NCI-H2196 treated with DMSO at 0.1 percent for 48 hours (cell line): ENCODE results near the gene RAB3IP.
A peak's percentile ranks its signal among the peaks of the same experiment; 100 is the strongest.

ENCODE experiments used
- DNase-seq: peaks from one replicate; lab custom pipeline; 2025; ENCODE audit not compliant: unreplicated experiment; lab: John Stamatoyannopoulos, UW

RAB3IP gene

GRCh38 chr12:69738351-69739286, at the start of gene RAB3IP:
RAB3IP (plus strand) TSS chr12:69738860; CDS start chr12:69755409, 16,549 bp downstream.
- peak; percentile 92 for DNase-seq

- DNase-seq: no peak
Observed at GRCh38 chr12:69689638-69690037, 49.0 kb upstream of the RAB3IP start.

GRCh38 chr12:69694123-69694522, 44.5 kb upstream of the RAB3IP start:
- no peak for DNase-seq

GRCh38 chr12:69698054-69698453, 40.6 kb upstream of the RAB3IP start:
- DNase-seq: no peak

- DNase-seq: peak; percentile 84
Observed at GRCh38 chr12:69698769-69699540, 39.7 kb upstream of the RAB3IP start, which contains the start of gene BEST3. BEST3 (minus strand) TSS chr12:69699303; CDS start chr12:69697798, 1,505 bp downstream.

- no peak for DNase-seq
Observed at GRCh38 chr12:69701826-69702225, 36.8 kb upstream of the RAB3IP start.

- no peak for DNase-seq
Observed at GRCh38 chr12:69703146-69703642, 35.5 kb upstream of the RAB3IP start.

- DNase-seq: no peak
Observed at GRCh38 chr12:69704357-69704756, 34.3 kb upstream of the RAB3IP start.

GRCh38 chr12:69708649-69709048, 30.0 kb upstream of the RAB3IP start:
- no peak for DNase-seq

- DNase-seq: no peak
Observed at GRCh38 chr12:69712826-69713225, 25.8 kb upstream of the RAB3IP start.

- no peak for DNase-seq
Observed at GRCh38 chr12:69714542-69714941, 24.1 kb upstream of the RAB3IP start.

- DNase-seq: no peak
Observed at GRCh38 chr12:69719336-69720316, 19.0 kb upstream of the RAB3IP start.

GRCh38 chr12:69720750-69721149, 17.9 kb upstream of the RAB3IP start:
- DNase-seq: no peak

GRCh38 chr12:69726922-69727321, 11.7 kb upstream of the RAB3IP start:
- no peak for DNase-seq

GRCh38 chr12:69732088-69732487, 6.6 kb upstream of the RAB3IP start:
- no peak for DNase-seq

- DNase-seq: no peak
Observed at GRCh38 chr12:69733638-69734037, 5.0 kb upstream of the RAB3IP start.

GRCh38 chr12:69739287-69740191, 879 bp downstream of the RAB3IP start:
- DNase-seq: peak; percentile 31

- DNase-seq: no peak
Observed at GRCh38 chr12:69744109-69744508, 5.4 kb downstream of the RAB3IP start.

- no peak for DNase-seq
Observed at GRCh38 chr12:69751476-69751875, 12.8 kb downstream of the RAB3IP start.
